ENCODE measurements around the gene PLEKHH3.

PLEKHH3 gene, protein sequence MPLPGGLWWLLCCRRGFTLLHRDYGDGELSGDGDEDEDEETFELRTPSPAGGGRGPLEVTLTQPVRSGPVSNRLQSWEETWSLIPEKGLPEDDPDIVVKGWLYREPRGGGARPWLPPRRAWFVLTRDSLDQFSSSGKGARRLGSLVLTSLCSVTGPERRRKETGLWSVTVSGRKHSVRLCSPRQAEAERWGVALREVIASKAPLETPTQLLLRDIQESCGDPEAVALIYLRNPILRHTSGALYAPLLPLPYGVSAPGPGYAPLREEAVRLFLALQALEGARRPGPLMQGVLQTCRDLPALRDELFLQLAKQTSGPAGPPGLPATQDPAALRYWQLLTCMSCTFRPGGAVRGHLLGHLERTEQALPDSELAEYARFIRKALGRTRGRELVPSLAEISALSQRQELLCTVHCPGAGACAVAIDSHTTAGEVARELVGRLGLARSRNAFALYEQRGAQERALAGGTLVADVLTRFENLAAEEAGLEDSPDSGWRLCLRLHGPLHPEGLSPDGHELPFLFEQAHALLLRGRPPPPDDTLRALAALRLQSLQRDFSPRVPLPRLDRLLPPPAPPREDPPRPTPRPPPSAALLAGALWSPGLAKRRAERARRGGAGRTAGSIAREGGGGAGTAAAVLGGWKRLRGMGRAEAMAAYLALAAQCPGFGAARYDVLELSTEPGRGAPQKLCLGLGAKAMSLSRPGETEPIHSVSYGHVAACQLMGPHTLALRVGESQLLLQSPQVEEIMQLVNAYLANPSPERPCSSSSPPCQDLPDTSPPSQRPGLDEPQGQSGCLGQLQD

DNA sequence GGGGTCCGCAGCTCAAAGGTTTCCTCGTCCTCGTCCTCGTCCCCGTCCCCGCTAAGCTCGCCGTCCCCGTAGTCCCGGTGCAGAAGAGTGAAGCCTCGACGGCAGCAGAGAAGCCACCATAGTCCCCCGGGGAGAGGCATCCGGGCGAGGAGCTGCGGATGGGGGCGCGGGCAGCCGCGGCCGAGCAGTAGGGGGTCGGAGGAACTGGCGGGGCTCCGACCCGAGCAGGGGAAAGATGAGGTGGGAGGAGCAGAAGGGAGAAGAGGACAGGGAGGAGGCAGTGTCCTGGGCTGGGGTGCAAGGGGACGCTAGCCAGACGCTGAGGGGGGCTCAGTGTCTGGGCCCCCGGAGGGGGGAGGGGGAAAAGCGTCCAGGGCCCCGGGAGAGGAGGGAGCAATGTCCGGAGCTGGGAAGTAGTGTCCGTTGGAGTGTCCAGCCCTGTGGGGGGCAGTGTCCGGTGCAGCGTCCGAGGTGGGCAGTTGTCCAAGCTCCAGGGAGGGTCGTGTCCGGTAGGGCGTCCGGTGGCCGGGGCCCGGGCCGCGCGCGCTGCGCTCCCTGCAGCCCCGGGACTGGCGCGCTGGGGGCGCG lies at the start of gene PLEKHH3:
TSS of gene PLEKHH3 (minus strand) at position 571 of the 588 bp plus-strand sequence. CDS start at position 140, 431 bp downstream.
- DNase-seq (ENCODE audit: low read depth in 2 of 2, low spot score in 1 of 2), result no peak

DNA sequence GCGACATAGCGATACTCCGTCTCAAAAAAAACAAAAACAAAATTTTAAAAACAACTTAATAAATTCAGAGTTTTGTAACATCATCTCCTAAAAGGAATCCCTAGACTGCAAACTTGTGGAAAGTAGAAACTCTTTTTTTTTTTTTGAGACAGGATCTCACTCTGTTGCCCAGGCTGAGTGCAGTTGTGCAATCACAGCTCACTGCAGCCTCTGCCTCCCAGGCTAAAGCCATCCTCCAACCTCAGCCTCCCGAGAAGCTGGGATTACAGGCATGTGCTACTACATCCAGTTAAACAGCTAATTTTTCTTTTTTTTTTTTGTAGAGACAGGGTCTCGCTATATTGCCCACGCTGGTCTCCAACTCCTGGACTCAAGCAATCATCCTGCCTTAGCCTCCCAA lies 48.3 kb upstream of the PLEKHH3 start:
- no peak for DNase-seq (ENCODE audit: low read depth in 2 of 2, low spot score in 1 of 2)

DNA sequence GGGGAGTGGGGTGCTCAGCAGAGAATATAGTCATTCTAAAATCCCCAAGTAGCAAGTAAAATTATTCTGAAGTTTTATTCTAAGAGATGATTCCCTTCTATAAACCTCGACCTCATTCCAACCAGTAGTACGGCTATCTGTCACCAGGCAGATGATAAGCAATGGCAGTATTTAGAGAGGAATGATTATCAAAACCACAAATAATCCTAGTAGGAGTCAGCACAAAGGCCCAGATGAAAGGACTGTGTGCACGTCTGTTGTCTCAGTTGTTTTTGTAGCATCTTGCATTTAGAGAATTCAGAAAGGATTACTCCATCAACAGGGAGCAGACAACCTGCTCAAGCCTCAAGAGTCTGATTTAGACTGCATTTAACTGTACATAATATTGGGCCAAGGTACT lies 46.8 kb upstream of the PLEKHH3 start:
- no peak for DNase-seq (ENCODE audit: low read depth in 2 of 2, low spot score in 1 of 2)

DNA sequence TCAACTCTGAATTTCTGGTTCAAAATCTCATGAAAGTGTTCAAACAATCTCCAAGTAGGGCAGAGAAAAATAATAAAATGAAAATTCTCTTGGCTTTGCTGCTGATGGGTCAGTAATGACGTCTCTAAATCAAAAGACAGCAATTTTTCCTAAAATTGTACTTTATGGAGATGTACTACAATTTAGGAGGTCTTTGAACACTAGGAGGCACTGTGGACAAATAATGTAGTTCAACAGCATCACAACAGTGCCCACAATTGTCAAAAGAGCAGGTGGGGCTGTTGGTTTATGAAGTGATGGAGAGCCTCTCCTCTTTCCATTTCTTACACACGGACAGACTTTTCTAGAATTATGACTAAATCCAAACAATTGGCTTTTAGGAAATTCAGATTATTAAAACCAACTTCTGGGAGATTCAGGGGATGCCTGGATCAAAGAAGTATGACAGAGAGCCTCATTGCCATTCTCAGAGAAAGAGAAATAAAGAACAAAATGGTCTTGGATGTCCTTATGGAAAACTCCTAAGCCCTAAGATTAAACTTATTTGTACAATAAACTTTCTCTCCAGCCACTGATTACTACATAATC lies 44.3 kb upstream of the PLEKHH3 start:
- no peak for DNase-seq (ENCODE audit: low read depth in 2 of 2, low spot score in 1 of 2)

DNA sequence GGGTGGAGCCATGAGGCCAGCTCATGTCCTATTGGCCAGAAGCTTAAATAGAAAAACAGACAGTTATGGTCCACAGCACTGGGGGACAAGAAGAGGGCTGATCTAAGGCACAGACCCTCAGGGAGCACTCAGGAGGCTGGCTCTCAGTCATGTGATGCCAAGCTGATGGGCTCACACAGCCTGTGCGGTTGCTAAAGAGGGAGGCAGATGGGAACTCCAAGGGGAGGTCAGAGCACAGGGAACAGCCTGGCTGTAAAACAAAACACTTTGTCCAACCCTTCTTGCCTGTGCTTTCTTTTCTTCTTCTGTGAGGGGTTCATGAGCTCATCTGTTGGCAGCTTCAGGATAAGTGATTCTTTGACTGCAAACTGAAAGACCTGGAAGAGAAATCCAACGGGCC lies 32.8 kb upstream of the PLEKHH3 start:
- no peak for DNase-seq (ENCODE audit: low read depth in 2 of 2, low spot score in 1 of 2)

DNA sequence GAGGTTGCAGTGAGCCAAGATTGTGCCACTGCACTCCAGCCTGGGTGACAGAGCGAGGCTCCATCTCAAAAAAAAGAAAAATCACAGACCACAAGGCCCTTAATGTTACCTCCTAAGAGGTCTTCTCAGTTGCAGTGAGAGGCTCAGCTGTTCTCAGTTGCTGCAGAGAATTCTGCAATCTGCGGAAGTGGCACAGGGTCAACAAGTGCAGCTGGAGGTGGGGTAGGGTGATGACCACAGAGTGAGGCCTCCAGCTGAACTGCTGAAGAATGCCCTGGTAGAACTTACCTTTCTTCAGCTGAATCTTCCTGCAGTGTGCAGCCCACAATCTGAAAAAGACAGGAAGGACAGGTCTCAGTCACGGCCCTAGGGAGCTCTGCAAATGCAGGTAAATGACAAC lies 31.8 kb upstream of the PLEKHH3 start:
- DNase-seq (ENCODE audit: low read depth in 2 of 2, low spot score in 1 of 2), result no peak

DNA sequence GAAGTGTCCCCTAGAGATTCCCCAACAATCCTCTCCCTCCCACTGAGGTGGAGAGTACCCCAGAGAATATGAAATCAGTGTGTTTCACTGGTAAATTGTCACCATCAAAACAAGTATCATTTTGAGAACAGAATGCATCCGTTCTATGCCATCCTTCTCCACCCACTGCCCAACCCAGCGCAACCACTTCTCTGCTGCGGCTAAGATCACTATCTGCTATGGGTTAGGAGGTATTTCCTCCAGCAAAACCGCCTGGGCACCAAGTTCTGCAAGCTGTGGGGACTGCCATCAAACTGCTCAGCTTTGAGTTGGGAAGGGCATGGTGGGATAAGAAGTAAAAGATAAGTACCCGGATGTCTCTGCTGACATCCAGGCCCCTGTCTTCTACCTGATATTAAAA lies 29.9 kb upstream of the PLEKHH3 start:
- peak in 1 of 2 donors; percentile 14 for DNase-seq (ENCODE audit: low read depth in 2 of 2, low spot score in 1 of 2)

DNA sequence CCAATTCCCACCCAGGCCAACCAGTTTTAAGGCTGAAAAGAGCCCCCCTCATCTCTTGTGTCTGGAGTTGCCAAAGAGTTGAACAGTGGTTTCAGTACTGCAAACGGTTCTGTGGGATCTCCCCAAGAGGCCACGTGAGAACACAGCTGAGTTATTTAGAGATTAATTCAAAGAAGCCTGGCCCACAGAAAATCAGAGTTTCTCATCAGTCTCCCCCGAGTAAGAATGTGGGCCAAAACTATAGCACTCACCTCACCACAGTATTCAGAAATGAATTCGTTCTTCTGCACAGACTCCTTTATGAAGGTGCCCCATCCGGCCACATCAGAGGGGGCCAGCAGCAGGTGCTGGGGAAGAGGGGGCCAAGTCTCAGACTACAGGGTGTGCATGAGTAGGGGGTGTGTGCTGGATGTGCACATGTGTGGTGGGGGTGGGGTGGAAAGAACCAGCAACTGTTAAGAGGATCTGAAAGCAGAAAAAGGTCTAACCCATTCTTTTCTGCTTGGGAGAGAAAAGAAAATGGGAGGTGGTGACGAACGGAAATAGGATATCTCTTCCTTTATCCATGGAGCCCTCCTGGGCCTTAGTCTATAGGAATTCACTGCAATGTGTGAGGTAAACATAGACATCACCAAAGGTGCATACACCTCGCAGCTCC lies 28.2 kb upstream of the PLEKHH3 start:
- no peak for DNase-seq (ENCODE audit: low read depth in 2 of 2, low spot score in 1 of 2)

DNA sequence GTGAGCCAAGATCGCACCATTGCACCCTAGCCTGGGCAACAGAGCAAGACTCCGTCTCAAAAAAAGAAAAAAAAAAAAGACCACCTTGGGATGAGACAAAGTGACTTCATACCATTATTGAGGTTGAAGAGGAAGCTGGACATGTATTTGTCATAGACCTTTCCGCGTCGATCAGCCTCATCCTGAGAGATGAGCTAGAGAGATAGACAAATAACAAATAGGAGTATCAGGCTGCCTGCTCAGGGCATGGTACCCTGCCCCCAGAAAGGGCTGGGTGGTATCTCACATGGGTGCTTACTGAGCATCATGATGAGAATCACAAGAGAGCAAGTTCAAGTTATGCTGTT lies 27.7 kb upstream of the PLEKHH3 start:
- DNase-seq (ENCODE audit: low read depth in 2 of 2, low spot score in 1 of 2), result no peak

DNA sequence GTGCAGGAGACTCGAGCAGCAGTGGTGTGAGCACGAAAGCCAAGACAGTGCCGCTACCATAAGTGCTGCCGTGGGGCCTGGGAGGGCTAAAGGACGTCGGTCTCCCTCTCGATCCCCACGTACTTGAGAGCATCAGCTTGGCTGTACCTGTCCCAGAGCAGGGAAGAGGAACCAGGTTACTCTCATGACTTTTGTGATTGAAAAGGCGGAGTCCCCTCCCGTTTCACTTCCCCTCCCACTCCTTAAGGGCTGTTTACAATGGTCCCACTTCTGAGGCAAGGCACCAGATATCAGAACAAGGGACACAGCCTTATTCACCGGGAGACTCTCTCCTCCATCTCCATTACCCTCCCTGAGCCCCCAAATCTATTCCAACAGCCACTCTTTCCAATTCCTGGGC lies 25.7 kb upstream of the PLEKHH3 start:
- no peak for DNase-seq (ENCODE audit: low read depth in 2 of 2, low spot score in 1 of 2)

DNA sequence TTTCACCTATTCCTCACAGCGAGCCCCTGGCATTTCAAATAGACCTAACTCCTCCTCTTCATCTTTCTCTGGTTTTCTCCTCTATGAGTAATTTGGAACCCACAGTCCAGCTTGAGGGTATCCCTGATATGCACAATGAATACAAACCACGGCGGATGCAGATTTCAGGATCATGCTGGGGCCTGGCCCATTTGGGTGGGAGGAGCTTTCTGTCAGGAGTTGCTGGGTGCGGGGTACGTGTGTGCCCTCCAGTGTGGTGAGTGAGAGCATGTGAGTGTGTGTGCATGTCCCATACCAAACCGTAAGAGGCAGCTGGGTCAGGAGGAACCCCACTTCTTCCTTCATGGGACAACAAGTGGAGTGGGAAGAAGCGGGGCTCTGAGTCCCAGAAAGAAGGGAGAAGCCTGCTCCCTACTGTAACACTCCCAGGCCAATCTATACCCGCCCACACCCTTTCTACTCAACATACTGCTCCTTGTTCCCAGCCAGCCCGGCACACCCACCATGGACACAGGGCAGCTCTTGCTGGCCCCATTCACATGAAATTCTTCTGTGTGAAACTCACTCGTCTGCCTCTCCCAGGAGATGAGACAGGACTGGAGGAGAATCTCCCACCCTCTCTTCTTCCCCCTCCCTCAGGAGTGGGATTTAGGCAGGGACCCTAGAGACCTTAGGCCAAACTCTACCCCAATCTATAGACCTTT lies 23.9 kb upstream of the PLEKHH3 start:
- DNase-seq (ENCODE audit: low read depth in 2 of 2, low spot score in 1 of 2), result no peak

DNA sequence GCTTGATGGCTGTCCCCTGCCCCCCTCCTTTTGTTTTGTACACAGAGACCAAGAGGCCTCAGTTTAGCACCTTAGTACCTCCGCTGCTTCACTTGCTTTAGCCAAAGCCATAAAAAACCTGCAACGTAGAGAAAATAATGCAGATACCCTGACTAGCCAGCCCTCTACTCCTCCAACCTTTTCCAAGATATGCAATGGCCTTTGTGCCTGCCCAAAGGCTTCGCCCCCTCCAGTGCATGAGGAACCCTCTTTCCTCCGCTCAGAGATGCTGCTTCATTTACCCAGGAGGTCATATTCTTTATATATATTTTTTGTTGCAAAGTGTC lies 22.6 kb upstream of the PLEKHH3 start:
- DNase-seq (ENCODE audit: low read depth in 2 of 2, low spot score in 1 of 2), result no peak

DNA sequence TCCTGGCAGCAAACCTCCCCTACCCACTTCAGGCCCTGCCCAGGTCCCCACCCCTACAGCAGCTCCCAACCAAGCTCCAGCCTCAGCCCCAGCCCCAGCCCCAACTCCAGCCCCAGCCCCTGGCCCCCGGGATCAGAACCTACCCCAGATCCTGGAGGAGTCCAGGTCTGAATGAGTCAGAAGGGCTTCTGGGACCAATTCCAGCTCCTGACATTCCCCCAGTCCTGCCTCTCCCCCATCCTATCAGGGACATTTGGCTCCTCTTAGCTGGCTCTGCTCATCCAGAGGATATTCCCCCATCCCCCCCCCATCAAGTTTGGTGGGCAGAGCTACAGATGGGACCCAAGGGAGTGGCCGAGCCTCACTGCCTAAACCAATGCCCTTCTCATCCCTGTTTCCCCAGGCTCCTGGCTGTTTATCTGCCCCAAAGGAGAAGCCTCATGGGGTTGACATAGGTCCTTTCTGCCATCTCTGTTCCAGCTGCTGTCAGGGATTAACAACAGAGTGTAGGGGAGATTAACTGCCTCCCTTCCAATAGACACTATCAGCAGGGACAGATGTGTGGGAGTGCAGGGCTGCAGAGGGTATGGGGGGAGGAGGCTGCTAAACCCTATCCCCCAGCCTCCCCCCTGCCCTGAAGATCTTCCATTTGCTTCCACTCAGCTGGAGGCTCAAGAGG lies 22.1 kb upstream of the PLEKHH3 start:
- no peak for DNase-seq (ENCODE audit: low read depth in 2 of 2, low spot score in 1 of 2)

DNA sequence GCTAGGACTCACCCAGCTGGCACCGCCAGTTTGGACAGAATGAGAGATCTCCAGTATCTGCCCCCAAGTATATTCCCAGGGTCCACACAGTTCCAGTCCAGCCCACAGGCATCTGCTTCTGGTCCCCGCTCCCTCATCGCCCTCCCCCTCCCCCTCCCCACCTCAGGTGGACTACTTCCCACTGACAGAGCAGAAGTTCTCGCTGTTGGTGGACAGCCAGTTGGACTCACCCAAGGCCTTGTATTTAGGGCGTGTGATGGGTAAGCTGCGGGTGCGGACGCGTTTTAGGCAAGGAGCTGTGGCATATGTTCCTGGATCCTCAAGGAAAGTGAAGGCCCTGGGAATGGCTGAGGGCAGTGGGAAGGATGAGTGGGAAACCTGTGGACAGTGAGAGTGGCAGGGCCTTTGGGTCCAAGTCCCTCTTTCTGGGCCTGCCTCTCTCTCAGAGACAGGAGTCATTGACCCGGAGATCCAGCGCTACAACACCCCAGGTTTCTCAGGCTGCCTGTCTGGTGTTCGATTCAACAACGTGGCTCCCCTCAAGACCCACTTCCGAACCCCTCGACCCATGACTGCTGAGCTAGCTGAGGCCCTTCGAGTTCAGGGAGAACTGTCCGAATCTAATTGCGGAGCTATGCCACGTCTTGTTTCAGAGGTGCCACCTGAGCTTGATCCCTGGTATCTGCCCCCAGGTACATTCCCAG lies 20.5 kb upstream of the PLEKHH3 start:
- no peak for DNase-seq (ENCODE audit: low read depth in 2 of 2, low spot score in 1 of 2)

DNA sequence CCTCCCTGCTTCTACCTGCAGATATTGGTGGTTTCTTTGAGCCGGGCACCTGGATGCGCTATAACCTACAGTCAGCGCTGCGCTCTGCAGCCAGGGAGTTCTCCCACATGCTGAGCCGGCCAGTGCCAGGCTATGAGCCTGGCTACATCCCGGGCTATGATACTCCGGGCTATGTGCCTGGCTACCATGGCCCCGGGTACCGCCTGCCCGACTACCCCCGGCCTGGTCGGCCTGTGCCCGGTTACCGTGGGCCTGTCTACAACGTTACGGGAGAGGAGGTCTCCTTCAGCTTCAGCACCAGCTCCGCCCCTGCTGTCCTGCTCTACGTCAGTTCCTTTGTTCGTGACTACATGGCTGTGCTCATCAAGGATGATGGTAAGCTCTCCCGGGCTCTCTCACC lies 18.7 kb upstream of the PLEKHH3 start:
- DNase-seq (ENCODE audit: low read depth in 2 of 2, low spot score in 1 of 2), result no peak

DNA sequence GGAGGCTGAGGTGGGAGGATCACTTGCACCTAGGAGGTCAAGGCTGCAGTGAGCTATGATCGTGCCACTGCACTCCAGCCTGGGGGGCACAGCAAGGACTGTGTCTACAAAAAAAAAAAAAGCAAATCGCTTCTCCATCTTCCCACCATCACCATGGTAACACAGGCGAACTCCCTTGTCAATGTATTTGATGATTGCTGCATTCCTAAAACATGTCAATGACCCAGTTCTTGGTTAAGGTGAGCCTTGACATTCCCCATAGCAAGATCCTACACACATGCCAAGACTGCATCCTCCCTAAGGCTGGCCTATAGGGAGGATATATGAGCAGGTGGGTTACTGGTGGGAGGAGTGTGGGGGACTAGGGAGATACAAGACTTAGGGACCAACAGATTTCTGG lies 17.7 kb upstream of the PLEKHH3 start:
- no peak for DNase-seq (ENCODE audit: low read depth in 2 of 2, low spot score in 1 of 2)

DNA sequence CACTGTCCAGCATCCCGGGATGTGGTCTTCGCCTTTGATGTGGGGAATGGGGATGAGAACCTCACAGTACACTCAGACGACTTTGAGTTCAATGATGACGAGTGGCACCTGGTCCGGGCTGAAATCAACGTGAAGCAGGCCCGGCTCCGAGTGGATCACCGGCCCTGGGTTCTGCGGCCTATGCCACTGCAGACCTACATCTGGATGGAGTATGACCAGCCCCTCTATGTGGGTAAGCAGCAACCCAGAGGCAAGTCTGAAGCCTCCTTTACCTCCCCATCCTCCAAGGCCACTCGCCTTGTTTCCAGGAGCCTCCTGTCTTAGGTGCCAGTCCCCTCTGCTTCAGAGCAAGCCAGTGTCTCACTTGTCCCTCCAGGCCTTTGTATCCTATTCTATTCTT lies 15.7 kb upstream of the PLEKHH3 start:
- DNase-seq (ENCODE audit: low read depth in 2 of 2, low spot score in 1 of 2), result no peak

DNA sequence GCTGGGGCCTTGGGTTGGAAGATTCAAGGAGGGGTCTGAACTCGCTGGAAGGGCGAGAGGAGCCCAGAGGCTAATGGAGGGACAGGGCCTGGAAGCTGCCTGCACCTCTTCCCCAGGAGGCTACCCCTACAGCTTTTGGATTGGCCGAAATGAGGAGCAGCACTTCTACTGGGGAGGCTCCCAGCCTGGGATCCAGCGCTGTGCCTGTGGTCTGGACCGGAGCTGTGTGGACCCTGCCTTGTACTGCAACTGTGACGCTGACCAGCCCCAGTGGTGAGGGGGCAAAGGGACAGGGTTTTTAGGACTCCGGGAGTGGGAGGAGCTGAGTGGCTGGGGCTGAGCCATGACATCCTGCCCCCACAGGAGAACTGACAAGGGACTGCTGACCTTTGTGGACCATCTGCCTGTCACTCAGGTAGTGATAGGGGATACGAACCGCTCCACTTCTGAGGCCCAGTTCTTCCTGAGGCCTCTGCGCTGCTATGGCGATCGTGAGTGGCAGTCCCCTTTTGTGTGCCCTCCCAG lies 14.3 kb upstream of the PLEKHH3 start:
- no peak for DNase-seq (ENCODE audit: low read depth in 2 of 2, low spot score in 1 of 2)

DNA sequence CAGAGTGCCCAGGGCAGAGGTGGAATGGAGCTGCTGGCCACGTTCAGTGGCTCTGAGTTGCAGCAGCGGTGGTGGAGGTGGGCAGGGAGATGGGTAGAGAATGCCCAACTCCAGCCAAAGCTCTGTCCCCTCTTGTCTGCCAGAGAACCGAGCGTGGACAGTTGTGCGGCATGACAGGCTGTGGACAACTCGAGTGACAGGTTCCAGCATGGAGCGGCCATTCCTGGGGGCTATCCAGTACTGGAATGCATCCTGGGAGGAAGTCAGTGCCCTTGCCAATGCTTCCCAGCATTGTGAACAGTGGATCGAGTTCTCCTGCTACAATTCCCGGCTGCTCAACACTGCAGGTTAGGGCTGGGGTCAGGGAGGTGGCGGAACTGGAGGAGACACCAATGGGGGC lies 13.8 kb upstream of the PLEKHH3 start:
- DNase-seq (ENCODE audit: low read depth in 2 of 2, low spot score in 1 of 2), result no peak

Data from stimulated activated CD8-positive, alpha-beta memory T cell treated with anti-CD3 and anti-CD28 coated beads, Interleukin-4, amount 100 ng/mL, for 4 hours (primary cell).